HFF-Myc (cell line): ENCODE measurements around the gene NBEAL1.
"Not testable (repeated sequence)": the region's sequence is repeated elsewhere in the genome, so short reads cannot be mapped to it uniquely, and the experiment has no call there.

ENCODE experiments used
- DNase-seq: peaks from one replicate; pipeline ENCODE4 v3.0.0-alpha.2; 2011; ENCODE audit warnings: low read depth; ENCODE audit errors: extremely low read depth
- H3K4me3 ChIP-seq: replicated peaks from 2 replicates; pipeline ENCODE4 v1.5.1; 2011; ENCODE audit warnings: low read depth, mild to moderate bottlenecking, control low read depth, low read length
- CTCF ChIP-seq: IDR thresholded peaks from 2 replicates; pipeline ENCODE4 v1.5.1; 2012; ENCODE audit warnings: mild to moderate bottlenecking, low read depth, low read length, control low read depth; ENCODE audit errors: missing control alignments

The NBEAL1 gene

GRCh38 chr2:203112342-203112741 is 97.7 kb downstream of the NBEAL1 start:
- H3K4me3 ChIP-seq = no peak overlapping the region
- TF ChIP-seq CTCF = no peak
- DNase-seq = no peak

- not testable (repeated sequence) for H3K4me3 ChIP-seq, DNase-seq
These were observed 100.6 kb downstream of the NBEAL1 start for GRCh38 chr2:203115201-203115700.

GRCh38 chr2:203122317-203122986 is 107.8 kb downstream of the NBEAL1 start:
- TF ChIP-seq CTCF = no peak
- DNase-seq = no peak

GRCh38 chr2:203126996-203127395 is 112.3 kb downstream of the NBEAL1 start:
- H3K4me3 ChIP-seq = no peak overlapping the region
- no peak for TF ChIP-seq CTCF
- no peak for DNase-seq

More at GRCh38 chr2:203122317-203122986, 107.8 kb downstream of the NBEAL1 start:
- H3K4me3 ChIP-seq = no peak overlapping the region

GRCh38 chr2:203135105-203135504 is 120.4 kb downstream of the NBEAL1 start:
- TF ChIP-seq CTCF = no peak
- no peak for DNase-seq
- no peak overlapping the region for H3K4me3 ChIP-seq

GRCh38 chr2:203143391-203143790 is 128.7 kb downstream of the NBEAL1 start:
- DNase-seq = no peak
- TF ChIP-seq CTCF = no peak
- no peak overlapping the region for H3K4me3 ChIP-seq

- no peak for DNase-seq
- TF ChIP-seq CTCF = no peak
- H3K4me3 ChIP-seq = no peak overlapping the region
These were observed 134.5 kb downstream of the NBEAL1 start for GRCh38 chr2:203149194-203149593.
